Epithelial cell of esophagus (primary cell): ENCODE measurements around the gene PIM2.

Experiments used
- DNase-seq: peaks from one replicate; pipeline ENCODE4 v3.0.0; 2010; ENCODE audit warnings: low read depth
- H3K4me3 ChIP-seq: 2 replicates; pipeline ENCODE4 v1.5.1; 2011; ENCODE audit warnings: mild to moderate bottlenecking, low read length, control low read depth
- TF ChIP-seq, protein P1 (sequence below): IDR thresholded peaks from 2 replicates; pipeline ENCODE4 v1.5.1; 2011; ENCODE audit warnings: low read depth, mild to moderate bottlenecking, low read length, control low read depth, inconsistent platforms; ENCODE audit not compliant: insufficient read depth; ENCODE audit errors: missing control alignments

Gene PIM2

DNA sequence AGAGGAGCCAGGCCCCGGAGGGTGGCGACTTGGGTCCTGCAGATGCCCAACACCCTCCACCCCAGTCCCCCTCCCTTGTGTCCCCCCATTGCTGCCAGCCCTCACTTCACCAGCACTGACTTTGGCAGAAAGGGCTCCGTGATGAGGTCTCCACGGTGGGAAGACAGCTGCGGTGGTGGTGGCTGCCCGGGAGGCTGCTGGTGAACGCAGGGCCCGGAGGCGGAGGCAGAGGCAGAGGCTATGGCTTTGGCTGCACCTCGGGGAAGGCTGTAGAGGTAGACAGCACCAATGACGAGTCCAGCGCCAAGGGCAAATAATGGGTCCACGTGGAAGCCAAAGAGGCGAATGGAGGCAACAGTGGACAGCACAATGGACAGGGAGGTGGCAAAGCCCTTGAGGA, 14.2 kb downstream of the PIM2 start:
- DNase-seq = no peak
- TF ChIP-seq, protein P1, sequence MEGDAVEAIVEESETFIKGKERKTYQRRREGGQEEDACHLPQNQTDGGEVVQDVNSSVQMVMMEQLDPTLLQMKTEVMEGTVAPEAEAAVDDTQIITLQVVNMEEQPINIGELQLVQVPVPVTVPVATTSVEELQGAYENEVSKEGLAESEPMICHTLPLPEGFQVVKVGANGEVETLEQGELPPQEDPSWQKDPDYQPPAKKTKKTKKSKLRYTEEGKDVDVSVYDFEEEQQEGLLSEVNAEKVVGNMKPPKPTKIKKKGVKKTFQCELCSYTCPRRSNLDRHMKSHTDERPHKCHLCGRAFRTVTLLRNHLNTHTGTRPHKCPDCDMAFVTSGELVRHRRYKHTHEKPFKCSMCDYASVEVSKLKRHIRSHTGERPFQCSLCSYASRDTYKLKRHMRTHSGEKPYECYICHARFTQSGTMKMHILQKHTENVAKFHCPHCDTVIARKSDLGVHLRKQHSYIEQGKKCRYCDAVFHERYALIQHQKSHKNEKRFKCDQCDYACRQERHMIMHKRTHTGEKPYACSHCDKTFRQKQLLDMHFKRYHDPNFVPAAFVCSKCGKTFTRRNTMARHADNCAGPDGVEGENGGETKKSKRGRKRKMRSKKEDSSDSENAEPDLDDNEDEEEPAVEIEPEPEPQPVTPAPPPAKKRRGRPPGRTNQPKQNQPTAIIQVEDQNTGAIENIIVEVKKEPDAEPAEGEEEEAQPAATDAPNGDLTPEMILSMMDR = no peak
- no peak overlapping the region for H3K4me3 ChIP-seq

DNA sequence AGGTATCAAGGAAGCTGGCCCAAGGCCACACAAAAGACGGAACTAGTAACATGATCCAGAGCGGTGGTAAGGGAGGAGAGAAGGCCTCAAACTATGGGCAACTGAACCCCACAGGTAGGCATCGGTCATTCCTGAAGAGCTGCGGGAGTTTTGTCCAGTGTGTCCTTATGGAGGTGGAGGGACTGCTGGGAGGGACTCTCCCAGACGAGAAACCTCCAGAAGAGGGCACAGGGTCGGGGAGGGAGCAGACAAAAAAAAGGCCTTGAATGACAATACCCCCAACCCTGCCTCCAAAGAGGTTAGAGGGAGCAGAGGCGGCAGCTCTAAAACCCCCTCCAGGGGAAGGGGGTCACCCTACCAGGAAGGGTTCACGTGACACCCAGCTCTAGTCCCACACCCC, 14.6 kb downstream of the PIM2 start:
- no peak overlapping the region for H3K4me3 ChIP-seq
- DNase-seq = no peak
- TF ChIP-seq, protein P1 = no peak

DNA sequence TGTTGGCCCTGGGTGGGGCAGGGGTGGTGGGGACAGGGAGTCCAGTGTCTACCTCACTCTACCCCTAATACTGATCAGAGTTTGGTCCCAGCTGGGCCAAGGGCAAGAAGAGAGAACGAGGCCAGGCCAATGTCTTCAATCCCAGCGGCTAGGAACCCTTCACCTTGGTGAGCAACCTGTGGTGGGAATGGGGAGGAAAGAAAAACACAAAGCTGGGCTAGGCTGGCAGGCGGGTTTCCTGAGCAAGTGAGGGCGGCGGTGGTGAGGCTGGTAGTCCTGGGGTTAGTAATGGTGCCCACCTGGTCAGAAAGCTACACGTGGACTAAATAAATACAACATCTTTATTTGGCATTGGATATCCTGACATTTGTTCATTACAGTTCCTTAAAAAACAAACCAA, 15.5 kb downstream of the PIM2 start:
- no peak for DNase-seq
- H3K4me3 ChIP-seq = no peak overlapping the region
- TF ChIP-seq, protein P1 = no peak

- TF ChIP-seq, protein P1 = no peak
- no peak for DNase-seq
- no peak overlapping the region for H3K4me3 ChIP-seq
These were observed 16.0 kb downstream of the PIM2 start for GRCh38 chrX:48902776-48903175.

DNA sequence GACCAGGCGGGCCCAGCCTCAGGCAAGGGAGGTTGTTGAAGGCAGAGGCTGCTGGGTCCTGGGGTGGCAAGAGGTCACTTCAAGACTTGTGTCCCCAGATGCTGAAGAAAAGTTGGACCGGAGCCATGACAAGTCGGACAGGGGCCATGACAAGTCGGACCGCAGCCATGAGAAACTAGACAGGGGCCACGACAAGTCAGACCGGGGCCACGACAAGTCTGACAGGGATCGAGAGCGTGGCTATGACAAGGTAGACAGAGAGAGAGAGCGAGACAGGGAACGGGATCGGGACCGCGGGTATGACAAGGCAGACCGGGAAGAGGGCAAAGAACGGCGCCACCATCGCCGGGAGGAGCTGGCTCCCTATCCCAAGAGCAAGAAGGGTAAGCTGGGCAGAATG, 16.7 kb downstream of the PIM2 start:
- TF ChIP-seq, protein P1 = no peak
- no peak for DNase-seq
- no peak overlapping the region for H3K4me3 ChIP-seq

GRCh38 chrX:48901069-48901468, 17.8 kb downstream of the PIM2 start:
- H3K4me3 ChIP-seq = no peak overlapping the region
- DNase-seq = no peak
- TF ChIP-seq, protein P1 = no peak

DNA sequence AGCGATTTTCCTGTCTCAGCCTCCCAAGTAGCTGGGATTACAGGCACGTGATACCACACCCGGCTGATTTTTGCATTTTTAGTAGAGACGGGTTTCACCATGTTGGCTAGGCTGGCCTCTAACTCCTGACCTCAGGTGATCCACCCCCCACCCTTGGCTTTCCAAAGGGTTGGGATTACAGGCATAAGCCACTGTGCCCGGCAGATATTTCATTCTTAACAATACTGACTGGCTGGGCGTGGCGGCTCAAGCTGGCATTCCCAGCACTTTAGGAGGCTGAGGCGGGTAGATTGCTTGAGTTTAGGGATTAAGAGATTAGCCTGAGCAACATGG, 19.8 kb downstream of the PIM2 start:
- H3K4me3 ChIP-seq = no peak overlapping the region
- TF ChIP-seq, protein P1 = no peak
- no peak for DNase-seq
